DMS114 treated with DMSO at 0.1 percent for 48 hours (cell line): ENCODE data around the gene DDHD1.
A peak's percentile ranks its signal among the peaks of the same experiment; 100 is the strongest.
"Not testable (repeated sequence)": the region's sequence is repeated elsewhere in the genome, so short reads cannot be mapped to it uniquely, and the experiment has no call there.

Experiments
- DNase-seq: peaks from one replicate; lab custom pipeline; 2025; ENCODE audit not compliant: unreplicated experiment; lab: John Stamatoyannopoulos, UW

The DDHD1 gene

DNA sequence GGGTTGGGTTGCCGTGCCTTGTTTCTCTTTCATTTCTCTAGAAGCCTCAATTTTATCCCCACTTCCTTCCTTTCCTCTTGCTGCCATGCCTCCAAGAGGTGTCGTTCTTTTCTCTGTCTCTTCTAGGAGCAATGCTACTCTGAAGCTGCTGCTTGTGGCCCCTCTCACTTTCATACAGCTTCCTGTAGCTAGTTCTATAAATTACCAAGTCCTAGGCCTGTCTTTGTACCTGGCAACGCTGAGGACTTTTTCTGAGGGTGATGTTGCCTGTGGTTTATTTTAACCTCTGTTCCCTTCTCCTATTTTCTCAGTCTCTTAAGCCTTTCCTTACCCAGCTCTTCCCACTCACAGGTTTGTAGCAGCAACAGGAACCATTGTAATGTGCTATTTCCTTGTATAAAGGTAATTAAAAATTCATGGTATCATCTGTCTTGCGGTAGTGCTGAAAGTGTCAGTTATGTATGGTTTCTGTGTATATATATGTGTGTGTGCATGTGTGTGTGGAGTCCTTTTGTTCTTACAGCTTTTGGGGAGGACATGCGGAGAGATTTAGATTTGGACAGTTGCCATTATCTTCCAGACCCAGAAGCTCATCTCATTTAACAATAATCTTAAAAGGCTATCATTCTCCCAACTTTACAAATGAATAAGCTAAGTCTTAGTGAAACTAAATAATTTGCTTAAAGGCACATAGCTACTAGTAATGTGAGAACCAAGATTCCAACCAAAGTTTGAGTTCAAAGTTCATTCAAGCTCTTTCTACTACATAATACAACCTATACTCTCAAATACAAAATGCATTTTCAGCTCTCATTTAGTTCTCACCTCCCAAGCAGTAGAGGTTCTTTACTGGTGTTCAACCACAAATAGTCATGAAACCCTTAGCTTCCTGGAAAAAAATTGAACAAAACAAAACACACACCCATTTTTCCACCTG is 43.8 kb downstream of the DDHD1 start:
- no peak for DNase-seq

DNA sequence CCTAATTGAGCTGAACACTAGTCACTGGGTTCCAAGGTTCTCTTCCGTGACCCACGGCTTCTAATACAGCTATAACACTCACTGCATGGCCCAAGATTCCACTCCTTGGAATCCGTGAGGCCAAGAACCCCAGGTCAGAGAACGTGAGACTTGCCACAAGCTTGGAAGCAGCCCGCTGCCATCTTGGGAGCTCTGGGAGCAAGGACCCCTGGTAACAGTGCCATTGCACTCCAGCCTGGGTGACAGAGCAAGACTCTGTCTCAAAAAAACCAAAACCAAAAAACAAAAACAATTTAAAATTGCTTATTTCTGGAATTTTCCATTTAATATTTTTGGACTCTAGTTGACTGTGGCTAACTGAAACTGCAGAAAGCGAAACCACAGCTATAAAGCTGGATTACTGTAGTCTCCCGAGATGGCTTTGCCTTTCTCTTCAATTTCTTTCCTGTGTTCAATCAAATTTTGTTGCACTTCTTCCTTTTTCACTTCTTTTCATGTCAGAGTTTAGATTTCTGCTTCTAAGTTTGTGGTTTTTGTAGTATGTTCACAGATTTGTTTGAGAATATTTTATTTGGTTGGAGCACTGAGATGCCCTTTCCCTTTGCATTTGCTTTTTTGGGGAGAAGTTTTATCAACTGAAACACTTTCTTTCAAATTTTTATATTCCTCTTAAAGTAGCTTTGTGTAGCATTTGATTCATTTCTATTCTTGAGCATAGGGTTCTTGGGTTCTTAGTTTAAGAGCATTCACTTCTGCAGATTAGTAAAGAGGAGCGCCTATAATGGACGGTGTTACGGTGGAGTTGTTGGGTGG is 44.6 kb downstream of the DDHD1 start:
- DNase-seq = no peak

DNA sequence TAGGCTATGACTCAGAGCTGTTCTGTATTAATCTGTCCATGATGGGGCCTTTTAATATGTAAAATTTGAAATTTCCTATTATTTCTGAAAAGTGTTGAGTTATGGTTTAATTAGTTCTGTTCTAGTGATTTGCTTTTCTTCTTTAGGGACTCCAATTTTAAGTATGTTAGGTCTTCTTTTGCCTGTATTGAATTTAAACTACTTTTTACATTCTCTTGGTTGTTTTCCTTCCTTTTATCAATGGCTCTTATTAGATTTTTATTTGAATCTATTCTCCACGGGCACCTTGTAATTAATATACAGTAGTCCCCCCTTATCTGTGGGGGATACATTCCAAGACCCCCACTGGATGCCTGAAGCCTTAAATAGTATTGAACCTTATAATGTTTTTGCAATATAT is 46.4 kb downstream of the DDHD1 start:
- DNase-seq = no peak

DNA sequence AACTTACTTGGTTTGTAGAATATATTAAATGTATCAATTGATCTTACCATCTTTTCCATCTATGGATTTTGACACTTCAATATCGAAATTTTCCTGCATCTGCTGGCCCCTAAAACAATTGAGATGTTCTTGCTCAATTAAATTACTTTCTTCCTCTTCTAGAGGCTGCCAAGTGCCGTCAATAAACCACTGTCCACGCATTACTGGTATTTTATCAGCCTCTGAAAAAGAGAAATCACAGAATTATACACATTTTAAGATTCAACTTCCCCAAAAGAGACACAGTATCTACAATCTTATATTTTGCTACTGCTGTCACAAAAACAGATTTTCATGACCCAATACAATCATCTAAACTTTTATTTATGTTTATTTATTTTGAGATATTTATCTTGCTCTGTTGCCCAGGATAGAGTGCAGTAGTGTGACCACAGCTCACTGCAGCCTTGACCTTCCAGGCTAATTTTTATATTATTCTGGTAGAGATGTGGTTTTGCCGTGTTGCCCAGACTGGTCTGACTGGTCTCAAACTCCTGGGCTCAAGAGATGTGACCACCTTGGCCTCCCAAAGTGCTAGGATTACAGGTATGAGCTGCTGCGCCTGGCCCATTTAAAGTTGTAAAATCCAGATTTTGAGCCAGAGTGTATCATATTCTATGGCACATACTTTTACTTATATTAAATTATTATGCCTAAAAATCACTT is 49.3 kb downstream of the DDHD1 start:
- DNase-seq = no peak

DNA sequence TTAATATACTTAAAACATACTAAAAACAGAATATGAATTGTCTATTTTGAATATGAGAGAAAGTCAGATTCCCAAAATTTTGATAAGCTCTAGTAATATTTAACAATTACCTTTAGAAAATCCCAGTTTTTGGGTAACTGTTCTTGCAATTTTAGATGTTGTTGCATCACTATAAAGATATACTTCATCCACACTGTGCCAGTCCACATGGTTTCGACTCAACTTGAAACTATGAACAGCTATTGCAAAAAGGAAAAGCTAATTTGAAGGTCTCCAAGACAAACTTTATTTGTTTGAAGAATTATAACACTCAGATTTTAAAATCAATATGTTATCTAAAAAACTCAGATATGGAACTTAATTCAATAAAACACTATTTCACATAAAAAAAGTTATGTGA is 59.9 kb downstream of the DDHD1 start:
- no peak for DNase-seq

DNA sequence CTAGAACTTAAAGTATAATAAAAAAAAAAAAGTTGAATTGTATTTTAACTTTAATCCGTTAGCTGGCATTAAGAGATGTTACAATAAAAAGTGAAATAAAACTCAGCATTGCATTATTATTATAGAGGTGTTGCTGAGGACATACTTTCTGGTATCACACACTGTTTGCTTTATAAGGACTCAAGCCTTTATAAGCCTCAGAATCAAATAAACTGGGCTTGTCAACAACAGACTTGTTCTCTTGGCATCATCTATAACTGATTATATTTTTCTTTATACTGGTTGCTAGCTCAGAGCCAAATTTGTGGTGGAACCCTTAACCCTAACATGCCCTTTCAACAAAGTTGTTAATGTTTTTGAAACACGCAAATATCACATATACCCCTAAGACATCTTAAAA is 62.3 kb downstream of the DDHD1 start:
- no peak for DNase-seq

DNA sequence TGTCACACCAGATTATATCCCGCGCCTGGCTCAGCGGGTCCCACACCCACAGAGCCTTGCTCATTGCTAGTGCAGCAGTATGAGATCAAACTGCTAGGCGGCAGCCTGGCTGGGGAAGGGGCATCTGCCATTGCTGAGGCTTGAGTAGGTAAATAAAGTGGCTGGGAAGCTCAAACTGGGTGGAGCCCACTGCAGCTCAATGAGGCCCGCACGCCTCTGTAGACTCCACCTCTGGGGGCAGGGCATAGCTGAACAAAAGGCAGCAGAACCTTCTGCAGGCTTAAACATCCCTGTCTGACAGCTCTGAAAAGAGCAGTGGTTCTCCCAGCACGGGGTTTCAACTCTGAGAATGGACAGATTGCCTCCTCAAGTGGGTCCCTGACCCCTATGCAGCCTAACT is 68.2 kb downstream of the DDHD1 start:
- DNase-seq = not testable (repeated sequence)

DNA sequence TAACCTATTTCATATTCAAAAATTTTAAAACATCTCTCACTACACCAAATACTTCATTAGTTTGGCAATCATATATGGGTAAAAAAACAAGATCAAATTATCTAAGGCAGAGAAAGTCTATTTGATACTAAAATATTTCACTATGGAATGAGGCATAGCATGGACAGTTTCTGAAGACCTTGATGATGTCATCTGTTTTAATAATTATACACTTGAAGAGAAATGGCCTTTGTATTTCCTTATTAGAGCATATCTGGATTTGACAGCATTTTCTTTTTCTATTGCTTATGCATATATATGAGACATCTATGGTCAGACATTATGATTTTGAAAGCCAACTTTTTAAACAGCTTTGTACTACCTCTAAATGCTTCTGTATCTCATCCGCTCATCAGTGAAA is 88.6 kb downstream of the DDHD1 start:
- no peak for DNase-seq

DNA sequence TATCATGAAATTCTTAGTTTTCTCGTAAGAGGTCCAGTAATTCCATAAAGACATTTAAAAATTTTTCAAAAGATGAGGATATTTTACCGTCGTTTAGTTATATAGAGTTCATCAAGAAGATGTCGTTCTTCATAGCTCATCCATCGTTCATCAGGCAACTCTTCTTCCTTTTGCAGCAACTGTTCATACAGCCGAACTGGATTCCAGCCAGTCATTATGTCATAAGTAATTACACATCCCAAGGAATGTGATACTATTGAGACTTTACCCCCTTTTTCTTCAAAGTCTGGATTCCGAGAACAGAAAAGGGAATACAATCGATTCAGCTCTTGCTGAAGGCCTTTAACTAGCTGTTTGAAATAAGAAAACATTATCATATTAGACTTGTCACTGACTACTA is 90.3 kb downstream of the DDHD1 start:
- no peak for DNase-seq

DNA sequence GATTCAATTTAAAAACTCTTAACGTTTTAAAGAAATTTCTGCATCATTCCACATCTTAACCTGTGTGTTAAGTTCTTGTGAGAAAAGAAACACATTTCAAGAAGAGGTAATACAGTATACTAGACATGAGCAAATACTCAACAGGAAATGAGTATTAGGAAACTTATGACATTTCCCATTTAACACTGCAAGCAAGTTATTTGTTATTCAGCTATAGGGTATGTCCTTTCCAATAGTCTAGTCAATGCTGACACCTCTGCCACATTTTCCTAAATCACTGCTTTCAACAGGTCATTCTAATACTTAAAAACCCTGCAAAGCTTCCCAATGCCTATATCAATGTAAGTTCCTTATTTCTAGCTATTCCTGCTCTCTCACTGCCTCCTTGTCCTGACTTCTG is 93.1 kb downstream of the DDHD1 start:
- DNase-seq = no peak

DNA sequence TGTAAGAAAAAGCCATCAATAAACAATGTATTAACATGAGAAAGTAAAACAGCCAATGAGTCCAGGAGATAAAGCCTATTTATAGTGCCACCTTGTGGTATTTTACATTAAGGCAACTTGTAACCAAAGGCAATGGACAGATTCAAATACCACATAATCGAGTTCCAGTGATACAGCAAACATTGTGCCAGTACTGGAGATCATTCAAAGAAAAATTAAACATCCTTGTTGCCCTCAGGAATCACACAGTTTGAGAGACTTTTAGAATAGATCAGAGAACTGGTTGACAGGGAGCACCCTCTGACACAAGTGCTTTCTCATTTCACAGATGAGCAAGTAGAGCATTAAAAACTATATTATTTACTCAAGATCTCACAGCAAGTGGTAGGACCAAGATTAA is 98.1 kb downstream of the DDHD1 start:
- DNase-seq = peak; percentile 38

DNA sequence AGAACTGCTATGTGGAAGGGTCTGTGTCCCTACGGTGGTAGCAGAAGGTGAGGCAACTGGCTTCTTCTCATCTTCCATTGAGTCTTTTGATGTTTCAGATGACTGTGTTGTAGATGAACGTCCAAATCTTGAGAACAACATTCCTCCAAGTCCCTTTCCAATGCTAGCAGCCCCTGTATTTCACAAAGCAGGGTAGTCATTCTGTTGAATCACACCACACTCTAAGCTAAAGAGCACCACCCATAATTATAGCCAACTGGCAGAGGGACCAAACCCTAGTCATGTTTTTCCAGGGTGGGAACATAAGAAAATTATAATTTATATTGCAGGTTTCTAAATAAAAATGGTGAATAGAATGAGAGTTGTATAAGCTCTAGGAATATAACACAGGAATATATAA is 98.7 kb downstream of the DDHD1 start:
- DNase-seq = no peak

DNA sequence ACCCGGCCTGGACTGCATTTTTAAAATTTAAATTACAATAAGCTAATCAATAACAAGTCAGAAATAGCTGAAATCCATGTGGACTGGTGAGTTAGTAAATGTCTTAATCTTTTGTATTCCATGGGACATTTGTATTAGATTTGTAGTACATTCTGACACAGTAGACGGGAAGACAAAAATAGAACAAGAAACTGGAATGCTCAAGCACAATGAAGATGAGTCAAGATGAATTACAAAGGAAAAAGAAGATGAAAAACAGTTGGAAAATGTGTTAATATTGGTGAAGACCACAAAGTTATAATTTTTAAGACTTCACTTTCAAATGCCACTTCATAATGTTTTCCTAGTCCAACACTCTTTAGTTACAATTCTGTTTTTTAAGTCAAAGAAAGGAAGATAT is 104.5 kb downstream of the DDHD1 start:
- no peak for DNase-seq

DNA sequence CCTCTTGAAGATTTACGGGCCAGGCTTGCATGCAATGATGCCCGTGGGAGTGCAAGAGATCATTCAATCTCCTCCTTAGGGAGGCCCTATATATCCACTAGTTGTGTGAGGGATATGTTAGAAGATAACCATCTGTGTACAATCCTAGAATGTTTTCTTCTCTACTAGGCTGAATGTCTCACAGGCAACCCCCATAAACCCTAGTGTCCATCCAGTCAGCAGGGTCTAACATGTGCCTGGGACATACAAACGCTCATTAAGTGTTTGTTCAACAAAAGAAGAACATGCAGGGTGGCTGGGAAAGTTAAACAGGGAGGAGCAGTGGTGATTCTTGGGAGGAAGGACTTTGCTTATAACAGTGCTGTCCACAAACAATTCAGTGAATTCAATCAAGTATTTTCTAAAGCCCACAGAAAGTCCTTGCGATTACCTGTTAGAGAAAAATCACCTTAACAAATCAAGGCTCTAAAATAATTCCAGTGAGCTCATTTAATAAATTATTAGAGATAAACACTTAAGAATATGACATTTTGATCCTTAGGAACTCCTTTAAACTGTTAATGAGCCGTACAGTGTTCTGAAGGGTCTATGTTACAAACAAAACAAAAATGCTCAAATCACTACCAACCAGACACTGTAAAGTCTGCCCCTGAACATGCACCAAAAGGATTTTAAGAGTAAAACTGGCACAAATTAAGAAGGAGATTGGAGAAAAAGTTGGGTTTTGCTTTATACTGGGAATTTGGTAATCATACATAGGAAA is 105.6 kb downstream of the DDHD1 start:
- no peak for DNase-seq

DNA sequence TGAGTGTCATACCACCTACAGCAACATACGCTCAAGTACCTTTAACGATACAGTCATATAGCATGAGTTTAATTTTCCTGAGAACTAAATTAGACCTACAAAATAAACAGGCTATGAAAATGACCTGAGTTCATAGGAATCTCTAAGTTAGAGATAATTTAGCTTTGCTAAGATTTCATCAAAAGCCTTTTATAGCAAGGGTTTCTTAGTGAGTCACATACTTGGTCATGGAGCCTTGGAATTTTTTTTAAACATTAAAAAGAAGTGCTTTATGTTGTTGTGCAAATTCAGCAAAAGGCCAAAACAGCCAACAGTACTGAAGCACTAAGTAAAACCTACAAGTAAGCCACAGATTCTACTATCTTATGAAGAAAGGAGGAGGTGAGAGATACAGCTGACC is 108.6 kb downstream of the DDHD1 start:
- DNase-seq = no peak

DNA sequence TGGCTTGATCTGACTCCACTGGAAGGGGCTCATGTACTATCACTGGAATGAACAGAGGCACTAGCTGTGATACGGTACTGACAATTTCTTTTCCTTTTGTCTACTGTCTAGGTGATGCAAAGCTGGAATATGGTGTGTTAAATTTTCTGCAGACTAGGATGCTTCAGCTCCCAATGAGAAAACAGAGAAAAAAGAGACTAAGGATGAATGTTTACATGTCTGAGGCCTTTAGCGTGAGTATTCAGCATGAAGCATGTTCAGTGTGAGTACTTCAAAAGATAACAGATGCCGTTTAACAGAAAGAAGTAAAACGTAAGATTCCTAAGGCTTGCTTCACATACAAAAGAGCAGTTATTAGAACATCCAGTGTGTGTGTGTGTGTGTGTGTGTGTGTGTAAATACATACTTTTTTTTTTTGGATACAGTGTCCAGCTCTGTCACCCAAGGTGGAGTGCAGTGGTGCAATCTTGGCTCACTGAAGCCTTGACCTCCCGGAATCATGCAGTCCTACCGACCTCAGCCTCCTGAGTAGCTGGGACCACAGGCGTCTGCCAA is 110.0 kb downstream of the DDHD1 start:
- no peak for DNase-seq

DNA sequence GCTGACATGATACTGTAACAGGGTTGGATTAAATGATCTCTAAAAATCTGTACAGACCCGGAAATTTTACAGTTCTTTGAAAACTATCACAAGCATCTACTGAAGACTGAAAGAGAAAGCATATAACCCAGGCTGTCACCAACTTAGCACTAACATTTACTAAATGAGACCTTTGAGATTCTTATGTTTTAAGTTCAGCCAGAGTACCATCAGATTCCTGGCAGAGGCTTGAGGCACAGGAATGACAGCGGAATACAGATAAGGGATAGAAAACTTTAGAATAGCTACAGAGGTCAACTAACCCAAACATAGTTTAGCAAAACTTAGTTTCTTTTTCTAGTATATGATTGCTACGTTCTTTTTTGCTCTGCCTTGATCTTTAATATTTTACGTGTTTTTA is 110.6 kb downstream of the DDHD1 start:
- DNase-seq = no peak

DNA sequence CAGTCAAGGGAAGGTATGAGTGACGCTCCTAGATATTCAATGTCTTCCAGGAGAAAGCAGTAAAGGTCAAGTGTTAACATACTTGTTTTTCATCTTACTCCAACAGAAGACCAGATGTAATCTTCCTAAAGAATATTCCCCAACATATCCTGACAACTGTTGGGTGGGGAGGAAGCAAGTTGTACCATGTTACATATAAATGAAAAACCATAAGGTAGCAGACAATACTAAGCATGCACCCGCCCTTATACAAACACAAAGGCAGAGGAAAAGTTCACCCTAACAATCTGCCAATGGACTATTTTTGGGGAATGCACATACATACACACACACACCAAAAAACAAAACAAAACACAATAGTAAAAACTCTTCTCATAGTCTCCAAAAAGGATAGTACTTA is 112.1 kb downstream of the DDHD1 start:
- DNase-seq = no peak

DNA sequence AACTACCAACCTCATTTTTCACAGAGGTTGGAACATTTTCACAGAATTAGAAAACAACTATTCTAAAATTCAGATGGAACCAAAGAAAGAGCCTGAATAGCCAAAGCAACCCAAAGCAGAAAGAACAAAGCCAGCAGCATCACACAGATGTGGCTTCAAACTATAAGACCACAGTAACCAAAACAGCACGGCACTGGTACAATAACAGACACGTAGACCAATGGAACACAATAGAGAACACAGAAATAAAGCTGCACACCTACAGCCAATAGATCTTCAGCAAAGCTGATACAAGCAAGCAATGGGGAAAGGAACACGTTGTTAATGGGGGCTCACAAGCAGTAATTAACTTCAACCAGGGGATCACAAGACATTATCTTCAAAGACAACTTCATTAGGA is 114.5 kb downstream of the DDHD1 start:
- DNase-seq = no peak

DNA sequence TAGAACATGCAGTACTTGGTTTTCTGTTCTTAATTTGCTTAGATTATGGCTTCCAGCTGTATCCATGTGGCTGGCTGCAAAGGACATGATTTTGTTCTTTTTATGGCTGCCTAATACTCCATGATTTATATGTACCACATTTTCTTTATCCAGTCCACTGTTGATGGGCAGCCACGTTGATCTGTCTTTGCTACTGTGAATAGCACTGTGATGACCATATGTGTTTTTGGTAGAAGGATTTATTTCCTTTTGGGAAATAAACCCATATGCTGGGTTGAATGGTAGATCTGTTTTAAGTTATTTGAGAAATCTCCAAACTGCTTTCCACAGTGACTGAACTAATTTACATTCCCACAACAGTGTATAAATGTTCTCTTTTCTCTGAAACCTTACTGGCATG is 116.1 kb downstream of the DDHD1 start:
- DNase-seq = no peak
